Right kidney (tissue), 9 donors: Measurements from ENCODE around the gene TAAR6.
"Not testable (repeated sequence)": the region's sequence is repeated elsewhere in the genome, so short reads cannot be mapped to it uniquely, and the experiment has no call there.

ENCODE experiments used
- DNase-seq: peaks from one replicate; pipeline ENCODE4 v3.0.0-alpha.2; 2016
- long read RNA-seq, 8 donors: transcript quantifications; one replicate each; lab custom pipeline, GENCODE V29; 2026

The TAAR6 gene, protein sequence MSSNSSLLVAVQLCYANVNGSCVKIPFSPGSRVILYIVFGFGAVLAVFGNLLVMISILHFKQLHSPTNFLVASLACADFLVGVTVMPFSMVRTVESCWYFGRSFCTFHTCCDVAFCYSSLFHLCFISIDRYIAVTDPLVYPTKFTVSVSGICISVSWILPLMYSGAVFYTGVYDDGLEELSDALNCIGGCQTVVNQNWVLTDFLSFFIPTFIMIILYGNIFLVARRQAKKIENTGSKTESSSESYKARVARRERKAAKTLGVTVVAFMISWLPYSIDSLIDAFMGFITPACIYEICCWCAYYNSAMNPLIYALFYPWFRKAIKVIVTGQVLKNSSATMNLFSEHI
- long read RNA-seq, donor 1 = 0 reads
- long read RNA-seq, donor 2 = 0 reads
- long read RNA-seq, donor 3 = 0 reads
- long read RNA-seq, donor 4 = 0 reads
- long read RNA-seq, donor 5 = 0 reads
- long read RNA-seq, donor 6 = 0 reads
- long read RNA-seq, donor 7 = 0 reads
- long read RNA-seq, donor 8 = 0 reads

DNA sequence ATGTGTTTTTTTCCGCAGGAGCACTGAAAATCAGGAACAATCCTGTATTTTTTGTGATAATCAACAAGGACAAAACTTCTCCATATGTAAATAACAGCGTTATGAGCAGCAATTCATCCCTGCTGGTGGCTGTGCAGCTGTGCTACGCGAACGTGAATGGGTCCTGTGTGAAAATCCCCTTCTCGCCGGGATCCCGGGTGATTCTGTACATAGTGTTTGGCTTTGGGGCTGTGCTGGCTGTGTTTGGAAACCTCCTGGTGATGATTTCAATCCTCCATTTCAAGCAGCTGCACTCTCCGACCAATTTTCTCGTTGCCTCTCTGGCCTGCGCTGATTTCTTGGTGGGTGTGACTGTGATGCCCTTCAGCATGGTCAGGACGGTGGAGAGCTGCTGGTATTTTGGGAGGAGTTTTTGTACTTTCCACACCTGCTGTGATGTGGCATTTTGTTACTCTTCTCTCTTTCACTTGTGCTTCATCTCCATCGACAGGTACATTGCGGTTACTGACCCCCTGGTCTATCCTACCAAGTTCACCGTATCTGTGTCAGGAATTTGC is at the start of gene TAAR6:
Gene TAAR6 (plus strand): TSS at position 102 of the 557 bp plus-strand sequence. CDS start 0 bp downstream, at position 102.
- no peak for DNase-seq

GRCh38 chr6:132520953-132521352 is 49.2 kb upstream of the TAAR6 start:
- no peak for DNase-seq

DNA sequence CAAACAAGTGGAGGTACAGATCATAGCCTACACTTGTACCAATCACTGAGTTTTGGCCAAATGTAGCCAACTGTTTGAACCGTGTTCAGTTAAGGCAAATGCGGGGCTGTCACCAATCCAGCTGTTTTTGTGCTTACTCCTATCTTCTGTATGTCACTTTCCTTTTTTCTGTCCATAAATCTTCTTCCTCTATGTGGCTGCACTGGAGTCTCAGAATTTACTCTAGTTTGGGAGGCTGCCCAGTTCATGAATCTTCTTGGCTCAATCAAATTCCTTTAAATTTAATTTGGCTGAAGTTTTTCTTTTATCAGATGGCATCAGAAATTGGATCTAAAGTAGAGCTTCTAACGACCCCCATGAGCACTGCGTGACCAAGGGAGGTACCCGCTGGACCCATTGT is 45.5 kb upstream of the TAAR6 start:
- DNase-seq = no peak

GRCh38 chr6:132525866-132526265 is 44.3 kb upstream of the TAAR6 start:
- no peak for DNase-seq

- no peak for DNase-seq
These were observed 43.7 kb upstream of the TAAR6 start for GRCh38 chr6:132526461-132526860.

DNA sequence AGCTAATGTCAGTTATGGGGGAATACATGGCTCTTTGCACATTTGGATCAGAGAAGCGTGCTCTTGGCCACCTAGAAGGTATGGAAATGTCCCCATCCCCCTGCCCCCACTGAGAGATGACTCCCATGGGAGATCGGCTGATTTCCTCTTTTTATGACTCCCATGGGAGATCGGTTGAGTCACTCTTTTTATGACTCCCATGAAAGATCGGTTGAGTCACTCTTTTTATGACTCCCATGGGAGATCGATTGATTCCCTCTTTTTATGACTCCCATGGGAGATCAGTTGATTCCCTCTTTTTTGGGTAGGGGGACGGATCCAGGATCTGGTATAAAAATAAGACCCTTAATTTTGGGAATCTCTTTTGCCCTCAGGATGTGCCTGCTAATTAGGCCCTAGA is 42.3 kb upstream of the TAAR6 start:
- DNase-seq = no peak

- DNase-seq = peak; percentile 63
These were observed 39.7 kb upstream of the TAAR6 start for GRCh38 chr6:132530293-132530974.

DNA sequence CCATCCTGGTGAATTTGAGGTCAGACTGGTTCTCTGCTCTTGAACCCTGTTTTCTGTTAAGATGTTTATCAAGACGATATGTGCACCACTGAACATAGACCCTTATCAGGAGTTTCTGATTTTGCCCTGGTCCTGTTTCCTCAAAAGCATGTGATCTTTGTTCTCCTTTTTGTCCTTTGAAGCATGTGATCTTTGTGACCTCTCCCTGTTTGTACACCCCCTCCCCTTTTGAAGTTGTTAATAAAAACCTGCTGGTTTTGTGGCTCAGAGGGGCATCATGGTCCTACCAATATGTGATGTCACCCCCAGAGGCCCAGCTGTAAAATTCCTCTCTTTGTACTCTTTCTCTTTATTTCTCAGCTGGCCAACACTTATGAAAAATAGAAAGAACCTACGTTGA is 35.6 kb upstream of the TAAR6 start:
- DNase-seq = not testable (repeated sequence)

DNA sequence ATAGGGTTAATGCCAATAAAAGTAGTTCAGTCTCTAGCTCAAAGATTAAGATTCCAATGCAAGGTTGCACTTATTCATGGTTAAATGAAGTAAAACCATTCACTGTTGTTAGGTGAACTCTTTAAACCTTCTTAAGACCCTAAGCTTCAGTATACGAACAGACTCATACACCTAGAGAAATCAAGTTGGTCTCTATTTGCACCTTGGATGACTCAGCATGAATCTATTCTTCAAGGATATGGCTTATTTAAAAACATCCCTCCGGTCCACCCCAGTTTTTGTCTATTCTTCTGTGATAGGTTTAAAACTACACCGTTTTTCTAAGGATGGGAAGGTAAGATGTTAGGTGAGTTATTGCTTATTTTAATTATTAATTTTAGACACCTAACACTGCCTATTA is 33.0 kb upstream of the TAAR6 start:
- DNase-seq = no peak

- no peak for DNase-seq
These were observed 32.1 kb upstream of the TAAR6 start, which contains the start of gene TAAR9 for GRCh38 chr6:132537977-132538376. TAAR9 (plus strand) TSS chr6:132538277; CDS start chr6:132538290, 13 bp downstream.

DNA sequence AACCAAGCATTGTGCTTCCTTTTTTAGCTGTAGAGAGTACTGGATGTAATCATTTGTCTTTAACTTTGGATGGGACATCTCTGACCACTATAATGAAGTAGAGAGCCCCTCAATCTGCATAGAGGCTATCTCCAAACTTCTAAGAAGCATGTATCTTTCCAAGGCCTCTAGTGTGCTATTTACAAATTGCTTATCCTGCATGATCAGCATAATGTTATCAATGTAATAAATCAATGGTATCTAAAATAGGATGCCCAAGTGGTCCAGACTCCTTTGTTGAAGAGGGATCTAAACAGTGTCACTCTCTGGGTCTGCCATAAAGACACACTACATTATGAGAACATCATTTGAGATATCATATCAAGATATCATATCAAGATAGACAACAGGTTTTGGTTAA is 25.3 kb upstream of the TAAR6 start:
- no peak for DNase-seq

DNA sequence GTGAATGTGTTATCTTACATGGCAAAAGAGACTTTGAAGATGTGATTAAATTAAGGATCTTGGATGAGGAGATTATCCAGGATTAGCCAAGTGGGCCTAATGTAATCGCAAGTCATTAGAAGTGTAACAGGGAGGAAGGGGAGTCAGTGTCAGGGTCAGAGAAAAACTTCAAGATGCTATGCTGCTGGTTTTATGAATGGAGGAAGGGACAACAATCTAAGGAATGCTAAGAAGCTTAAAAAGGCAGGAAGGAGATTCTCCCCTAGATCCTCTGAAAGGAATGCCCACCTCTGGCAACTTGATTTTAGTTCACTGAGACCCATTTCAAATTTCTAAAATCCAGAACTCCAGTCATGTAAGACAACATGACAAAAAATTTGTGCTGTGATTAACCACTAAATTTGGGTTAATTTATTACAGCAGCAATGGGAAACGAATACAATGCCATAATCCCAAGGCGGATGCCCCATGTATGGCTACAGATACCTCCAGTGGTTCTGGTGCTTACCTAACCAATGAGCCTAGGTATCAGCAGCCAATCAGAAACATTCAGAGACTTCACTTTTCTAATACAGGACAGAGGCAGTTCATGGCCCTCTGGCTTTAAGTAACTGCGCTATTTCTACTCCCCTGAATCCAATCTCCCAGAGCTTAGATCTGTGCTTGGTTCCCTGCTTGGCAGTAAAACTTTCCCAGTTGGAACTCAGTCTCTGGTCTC is 21.2 kb upstream of the TAAR6 start:
- DNase-seq = no peak

DNA sequence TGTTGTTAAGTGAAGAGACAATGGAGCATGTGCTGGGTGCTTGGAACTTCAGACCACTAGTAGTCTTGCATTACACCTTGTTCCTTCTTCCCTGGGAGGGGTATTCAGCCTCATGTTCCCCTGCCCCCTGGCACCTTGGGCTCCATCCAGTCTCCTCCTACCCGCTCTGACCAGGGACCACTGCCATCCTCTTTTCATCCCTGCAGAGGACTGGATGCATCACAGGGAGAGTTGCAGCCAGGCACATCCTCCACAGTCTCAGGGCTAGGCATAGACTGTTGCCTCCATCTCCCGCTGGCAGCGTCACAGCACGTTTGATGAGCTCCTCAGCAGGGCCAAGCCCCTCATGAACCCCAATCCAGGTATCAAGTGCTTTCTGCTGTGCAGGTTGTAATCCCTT is 18.9 kb upstream of the TAAR6 start:
- DNase-seq = no peak

DNA sequence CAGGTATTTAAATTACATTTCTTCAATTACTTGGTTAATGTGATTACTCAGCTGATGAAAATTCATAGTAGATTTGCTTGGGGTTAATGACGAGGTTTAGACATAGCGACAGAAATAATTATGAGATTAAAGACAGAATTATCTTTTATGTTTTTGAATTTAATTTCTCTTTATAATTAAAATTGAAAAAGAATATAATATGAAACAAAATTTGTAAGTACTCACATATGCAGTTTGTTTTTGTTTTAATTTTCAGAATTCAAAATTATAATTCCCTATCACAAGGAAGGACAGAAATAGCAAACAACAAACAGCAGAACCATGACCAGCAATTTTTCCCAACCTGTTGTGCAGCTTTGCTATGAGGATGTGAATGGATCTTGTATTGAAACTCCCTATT is 17.8 kb upstream of the TAAR6 start, which contains the start of gene TAAR8:
Gene TAAR8 (plus strand): TSS at position 301 of the 400 bp plus-strand sequence. CDS start 21 bp downstream, at position 322.
- no peak for DNase-seq

GRCh38 chr6:132560087-132560486 is 10.0 kb upstream of the TAAR6 start:
- not testable (repeated sequence) for DNase-seq

DNA sequence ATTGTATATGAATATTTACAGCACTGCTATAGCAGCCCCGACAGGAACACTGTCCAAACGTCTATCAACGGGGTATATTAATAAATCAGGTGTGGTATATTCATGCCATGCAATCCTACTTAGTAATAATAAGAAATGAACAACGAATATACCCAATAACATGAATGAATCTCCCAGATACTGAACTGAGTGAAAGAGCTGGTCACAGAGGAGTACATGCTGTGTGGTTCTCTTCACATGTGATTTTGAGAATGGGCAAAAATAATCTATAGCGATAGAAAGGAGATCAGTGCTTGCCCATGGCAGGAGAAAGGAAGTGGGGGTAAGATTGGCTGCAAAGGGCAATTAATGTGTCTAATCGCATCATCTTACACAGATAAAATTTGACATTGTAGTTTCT is 3.7 kb upstream of the TAAR6 start:
- no peak for DNase-seq

GRCh38 chr6:132567566-132567965 is 2.6 kb upstream of the TAAR6 start:
- no peak for DNase-seq

DNA sequence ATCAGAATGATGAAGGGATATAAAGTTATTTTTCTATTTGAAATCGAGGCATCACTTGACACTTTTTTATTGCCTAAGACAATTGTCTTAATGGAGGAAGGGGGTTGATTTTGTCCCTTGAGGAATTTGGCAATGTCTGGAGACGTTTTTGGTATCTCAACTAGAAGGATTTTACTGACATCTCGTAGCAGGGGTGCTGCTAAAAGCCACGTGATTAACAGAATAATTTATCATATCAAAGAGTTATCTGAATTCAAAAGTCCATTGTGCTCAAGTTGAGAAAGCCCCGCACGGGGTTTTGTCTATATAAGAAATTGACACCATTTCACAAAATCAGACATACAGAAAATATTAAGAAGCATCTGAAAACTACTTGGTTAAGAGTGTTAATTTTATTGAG is 1.5 kb upstream of the TAAR6 start:
- no peak for DNase-seq

- no peak for DNase-seq
These were observed 952 bp upstream of the TAAR6 start for GRCh38 chr6:132569170-132569569.

DNA sequence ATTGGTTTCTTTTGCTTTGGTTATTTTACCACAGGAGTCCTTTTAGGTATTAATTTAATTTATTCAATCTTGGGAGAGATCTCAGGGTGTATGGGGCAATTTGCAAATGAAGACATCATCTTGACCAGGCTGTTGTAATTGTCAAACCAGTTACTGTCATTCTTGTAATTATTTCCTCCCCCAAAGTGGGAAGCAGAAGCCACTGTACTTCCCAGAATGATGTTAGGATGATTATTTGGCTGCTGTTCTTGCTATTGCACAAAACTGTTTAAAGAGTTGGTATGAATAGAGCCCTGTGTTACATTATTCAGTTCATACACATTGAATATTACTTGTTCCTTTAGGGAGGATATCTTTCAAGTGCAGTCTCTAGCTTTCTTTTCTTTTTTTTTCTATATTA is 1.7 kb downstream of the TAAR6 start:
- DNase-seq = no peak

DNA sequence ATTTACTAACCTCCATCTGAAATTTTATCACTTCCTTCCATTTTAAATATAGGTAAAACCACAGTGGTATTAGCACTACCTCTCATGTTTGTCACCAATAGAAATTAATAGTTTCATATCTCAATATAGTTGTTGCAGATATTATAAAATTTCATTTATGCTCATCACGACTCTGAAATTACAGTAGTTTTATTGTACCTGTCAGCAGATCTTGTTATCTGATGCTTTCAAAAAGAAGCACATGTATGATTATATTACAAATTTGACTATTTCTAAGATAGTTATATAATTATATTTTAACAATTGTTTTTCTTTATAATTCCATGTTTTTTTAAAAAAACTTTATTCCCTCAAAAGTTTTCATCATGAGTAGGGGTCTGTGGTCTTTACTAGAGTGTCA is 14.6 kb downstream of the TAAR6 start:
- no peak for DNase-seq

GRCh38 chr6:132587424-132587823 is 17.3 kb downstream of the TAAR6 start:
- no peak for DNase-seq
